ENCODE results near the gene C17orf67.

DNA sequence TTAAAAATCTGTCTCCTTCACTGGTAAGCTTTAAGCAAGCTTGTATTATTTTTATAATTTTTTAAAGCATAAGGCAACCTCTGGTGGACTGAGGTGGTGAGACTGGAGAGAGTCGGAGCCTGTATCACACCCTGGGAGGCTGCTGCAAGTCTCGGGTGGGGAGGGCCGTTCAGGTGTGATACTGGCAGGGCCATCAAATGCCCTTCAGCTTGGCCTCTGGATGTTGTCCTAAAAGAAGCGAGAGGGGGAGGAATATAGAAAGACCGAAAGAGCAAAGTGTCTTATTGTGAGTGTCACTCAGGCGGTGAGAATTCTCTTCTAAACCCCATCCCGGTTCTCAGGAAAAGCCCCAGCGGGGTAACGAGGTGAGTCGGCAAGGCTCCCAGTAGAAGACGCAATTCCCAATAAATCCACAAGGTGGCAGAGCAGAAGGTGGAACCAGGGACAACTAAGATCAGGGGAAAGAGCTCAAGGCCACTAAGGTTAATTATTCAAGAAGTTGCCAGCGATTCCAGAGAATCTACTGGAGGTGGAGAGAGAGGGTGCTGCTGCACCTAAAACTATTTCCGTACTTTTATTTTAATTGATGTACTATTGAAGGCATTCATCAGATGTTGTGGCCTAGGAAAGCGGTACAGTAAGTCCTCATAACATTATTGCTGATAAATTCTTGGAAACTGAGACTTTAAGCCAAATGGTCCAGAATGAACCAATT lies 14.1 kb downstream of the C17orf67 start:
- no peak for TF ChIP-seq GATA2 (IDR thresholded peaks at IDR 0.05; ENCODE audit: low read depth, low read length)
- no peak for TF ChIP-seq GATA3 (IDR thresholded peaks at IDR 0.05; ENCODE audit: low read depth, low read length)
